ENCODE results near the gene TOR3A. TPM values are rescaled to one million over a fixed set of nuclear protein-coding genes. Genes with fewer than 3 reads are reported as not detected.

TOR3A gene
- total and polyA plus RNA-seq, 10 of the 15 experiments (the other 5 are each of a cell fraction or from before 2014, with no cell fraction given): 8.6 to 87.9 (median 46.3) TPM

GRCh38 chr1:179119513-179119912 lies 37.6 kb downstream of the TOR3A start:
- ChIA-PET SMC1A (ENCODE audit: uncharacterized antibody, unreplicated experiment) (interaction anchor here (0.6 to 4.6 kb wide), 6 partner anchors 8 to 250 kb away, joined by 3 to 49 read pairs (median 14); partner anchors contain the start of genes SOAT1 and TOR3A), POLR2A (no interaction called here), RAD21 (ENCODE audit: unreplicated experiment) (interaction anchor here (0.9 to 2.9 kb wide), 5 partner anchors 40 to 328 kb away, joined by 3 to 19 read pairs (median 9); partner anchors contain the start of gene SOAT1), CTCF (interaction anchor here (0.7 to 4.5 kb wide), 18 partner anchors 7 to 328 kb away, joined by 3 to 87 read pairs (median 6); partner anchors contain the start of genes AXDND1 and SOAT1)
- BruUV-seq (replicated peaks): no TSS peak
- Histone ChIP-seq H3K27me3 (replicated peaks in 1 of 2; ENCODE audit: control insufficient read depth in 2 of 2, insufficient read depth in 2 of 2, low read length in 1 of 2) (no peaks in the 10 kb centered on the region), H3K9me3 (replicated peaks; ENCODE audit: control insufficient read depth, insufficient read depth, low read length) (no peaks in the 10 kb centered on the region), H4K20me1 (ENCODE audit: control insufficient read depth, insufficient read depth) (no peaks in the 10 kb centered on the region), H3K79me2 (ENCODE audit: control insufficient read depth, insufficient read depth, low read length) (no peaks in the 10 kb centered on the region), H3K27ac (ENCODE audit: control insufficient read depth, insufficient read depth) (no peak overlapping the region), H3K4me1 (ENCODE audit: control insufficient read depth, insufficient read depth, low read length) (no peaks in the 10 kb centered on the region), H3K4me2 (ENCODE audit: control insufficient read depth, insufficient read depth) (no peak overlapping the region), H3K9ac (ENCODE audit: control insufficient read depth, insufficient read depth, low read length) (no peak overlapping the region), H3K36me3 (ENCODE audit: control insufficient read depth in 2 of 2, insufficient read depth in 2 of 2, low read length in 1 of 2) (peaks cover 0 to 8% of the 10 kb centered on the region in 2 experiments; a peak in 3 of 4 replicates), H3K4me3 (no peak overlapping the region), H2AFZ (ENCODE audit: control insufficient read depth, low read depth, low read length) (no peak overlapping the region)
- no peak for ATAC-seq
- no peak for DNase-seq (ENCODE audit: low read depth, low spot score)
- intact Hi-C loops (cut with micrococcal nuclease; ENCODE audit: unreplicated experiment): no loop called here
- in situ Hi-C loops (cut with MboI): no loop called here
- FAIRE-seq: no peak
- TF ChIP-seq POLR2A (IDR thresholded peaks at IDR 0.05; ENCODE audit: low read depth, low read length) (no peak), DPF2 (IDR thresholded peaks at IDR 0.05) (no peak), ZNF687 (IDR thresholded peaks at IDR 0.05) (no peak), EGR1 (IDR thresholded peaks at IDR 0.05; ENCODE audit: borderline replicate concordance in 1 of 2, low read depth in 2 of 2, low read length in 2 of 2) (no peak), IRF3 (IDR thresholded peaks at IDR 0.05) (no peak), ELK1 (IDR thresholded peaks at IDR 0.05; ENCODE audit: low read depth, low read length) (no peak), FOXK2 (IDR thresholded peaks at IDR 0.05) (no peak), PML (IDR thresholded peaks at IDR 0.05; ENCODE audit: low read length) (no peak), RAD21 (IDR thresholded peaks at IDR 0.05; ENCODE audit: insufficient read depth, low read depth, low read length) (no peak), BCLAF1 (IDR thresholded peaks at IDR 0.05) (no peak), GATAD2B (conservative IDR thresholded peaks at IDR 0.05; ENCODE audit: low read depth) (no peak), SKIL (IDR thresholded peaks at IDR 0.05; ENCODE audit: low read depth, poor library complexity, severe bottlenecking) (no peak), TARDBP (IDR thresholded peaks at IDR 0.05; ENCODE audit: borderline replicate concordance) (no peak), IKZF1 (conservative IDR thresholded peaks at IDR 0.05) (no peak)
